GM19025 (cell line): Measurements from ENCODE around the gene MIEF1.
A peak's percentile ranks its signal among the peaks of the same experiment; 100 is the strongest.

ENCODE experiments used
- ATAC-seq: cut with Tn5 transposase; IDR thresholded peaks from one replicate; pipeline ENCODE4 v1.9.1; 2021; ENCODE audit warnings: mild to moderate bottlenecking, low read depth, moderate library complexity; ENCODE audit not compliant: unreplicated experiment

The MIEF1 gene

DNA sequence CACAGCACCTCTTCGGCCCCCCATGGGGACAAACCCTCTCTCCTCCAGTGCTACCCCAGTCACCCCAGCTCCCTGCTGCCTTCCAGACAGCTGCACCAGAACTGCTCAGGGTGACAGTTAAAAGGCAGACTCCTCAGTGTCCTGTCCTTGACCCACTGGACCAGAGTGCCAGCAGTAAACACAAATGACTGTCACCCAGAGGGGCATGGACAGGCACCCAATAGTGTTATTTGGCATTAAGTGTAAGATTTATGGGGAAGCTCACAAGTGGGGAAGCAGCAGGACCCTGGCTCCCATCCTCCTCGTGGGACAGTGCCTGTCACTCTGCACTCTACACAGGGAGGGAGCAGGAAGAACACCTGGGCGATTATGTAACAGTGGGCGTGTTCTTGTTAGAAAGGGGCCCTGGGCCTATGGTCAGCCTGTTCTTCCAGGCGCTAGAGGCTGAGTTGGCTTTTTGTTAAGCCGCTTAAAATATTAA, 25.4 kb downstream of the MIEF1 start:
- ATAC-seq, result no peak

DNA sequence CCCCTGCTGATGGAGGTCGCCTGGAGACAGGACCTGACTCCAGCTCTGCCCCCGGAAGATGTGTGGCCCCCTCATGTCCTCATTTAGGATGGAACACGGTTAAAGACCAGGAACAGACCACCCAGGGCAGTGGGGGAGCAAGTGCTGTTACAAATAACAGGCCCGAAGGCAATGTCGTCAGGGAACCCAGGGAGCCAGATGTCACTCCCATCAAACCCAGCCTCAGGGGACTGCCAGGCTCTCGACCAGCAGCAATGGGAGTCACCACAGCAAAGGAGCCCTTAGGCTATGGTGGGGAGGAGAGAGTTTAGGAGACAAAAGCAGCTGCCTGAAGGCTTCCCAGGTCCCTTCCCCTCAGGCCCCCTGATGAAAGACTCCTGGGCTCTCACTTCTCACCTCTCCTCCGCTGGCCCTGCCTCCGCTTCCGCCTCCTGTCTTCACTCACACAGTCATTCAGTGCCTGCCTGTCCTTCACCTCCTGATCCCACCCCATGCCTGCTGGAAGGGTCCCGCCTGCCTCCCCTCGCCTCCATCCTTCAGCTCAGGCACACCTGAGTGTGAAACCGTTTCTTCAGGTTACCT, 26.1 kb downstream of the MIEF1 start:
- ATAC-seq, result no peak

DNA sequence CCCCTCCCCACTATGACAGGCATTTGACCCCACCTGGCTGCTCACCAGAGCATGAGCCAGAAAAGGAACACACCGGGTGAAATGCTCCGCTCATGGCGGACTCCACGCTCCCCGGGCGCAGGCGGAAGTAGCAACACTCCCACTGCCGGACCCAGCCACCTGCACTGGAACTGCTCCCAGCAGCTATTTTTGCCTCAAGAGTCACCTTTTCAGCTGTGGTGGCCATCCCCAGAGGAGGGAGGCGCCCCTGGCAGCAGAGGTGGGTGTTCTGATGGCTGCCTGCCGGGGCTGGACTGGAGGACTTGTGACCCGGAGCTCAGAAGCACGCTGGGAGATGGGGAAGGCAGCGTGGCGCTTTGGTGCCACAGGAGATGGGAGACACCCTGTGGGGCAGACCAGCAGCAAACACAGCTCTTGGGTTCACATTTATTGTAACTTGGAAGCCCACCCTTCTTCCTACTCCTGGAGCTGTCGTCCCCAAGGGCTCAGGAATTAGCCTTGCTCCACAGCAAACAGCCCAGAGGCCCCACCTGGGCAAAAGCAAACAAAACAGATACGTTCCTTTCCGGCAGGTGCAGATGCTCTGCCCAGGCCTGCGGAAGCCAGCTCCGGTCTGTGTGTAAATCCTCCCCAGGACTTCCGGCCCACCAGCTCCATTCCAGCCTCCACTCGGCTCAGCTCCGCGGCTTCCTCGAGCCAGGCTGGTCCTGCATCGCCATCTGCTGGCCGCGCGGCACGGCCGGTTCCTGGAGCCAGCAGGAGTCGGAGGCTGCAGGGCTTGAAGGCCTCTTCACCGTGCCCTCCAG, 26.8 kb downstream of the MIEF1 start:
- ATAC-seq, result peak; percentile 26

DNA sequence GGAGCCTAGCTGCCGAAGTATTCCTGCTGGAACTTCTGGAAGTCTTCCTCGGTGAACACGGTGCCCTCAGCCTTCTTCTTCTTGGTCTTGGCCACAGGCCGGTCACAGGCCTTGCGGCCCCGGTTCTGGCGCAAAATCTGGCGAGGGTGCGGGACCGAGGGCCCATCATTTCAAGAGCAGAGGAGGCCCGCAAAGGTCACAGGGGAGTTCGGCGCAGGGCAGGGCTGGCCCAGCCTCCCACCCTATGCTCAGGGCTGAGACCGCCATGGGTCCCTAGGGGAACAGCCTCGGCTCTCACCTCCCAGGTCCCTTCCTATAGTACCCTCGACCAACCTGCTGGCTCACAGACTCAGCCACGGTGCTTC, 27.4 kb downstream of the MIEF1 start:
- ATAC-seq, result no peak

DNA sequence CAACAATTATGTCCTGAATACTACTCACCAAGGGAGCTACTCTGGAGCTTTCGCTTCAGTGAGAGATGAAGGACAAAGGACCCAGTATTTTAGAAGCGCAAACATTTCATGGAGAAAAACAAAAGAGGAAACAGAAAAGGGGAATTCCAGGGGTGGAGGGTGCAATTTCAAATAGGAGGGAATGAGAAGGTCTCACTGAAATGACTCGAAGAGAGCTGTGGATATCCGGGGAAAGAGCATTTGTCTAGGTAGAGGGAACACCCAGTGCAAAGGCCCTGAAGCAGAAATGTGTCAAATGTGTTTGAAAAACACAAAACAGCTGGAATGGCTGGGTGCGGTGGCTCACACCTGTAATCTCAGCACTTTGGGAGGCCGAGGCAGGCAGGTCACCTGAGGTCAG, 28.0 kb downstream of the MIEF1 start:
- ATAC-seq, result no peak

DNA sequence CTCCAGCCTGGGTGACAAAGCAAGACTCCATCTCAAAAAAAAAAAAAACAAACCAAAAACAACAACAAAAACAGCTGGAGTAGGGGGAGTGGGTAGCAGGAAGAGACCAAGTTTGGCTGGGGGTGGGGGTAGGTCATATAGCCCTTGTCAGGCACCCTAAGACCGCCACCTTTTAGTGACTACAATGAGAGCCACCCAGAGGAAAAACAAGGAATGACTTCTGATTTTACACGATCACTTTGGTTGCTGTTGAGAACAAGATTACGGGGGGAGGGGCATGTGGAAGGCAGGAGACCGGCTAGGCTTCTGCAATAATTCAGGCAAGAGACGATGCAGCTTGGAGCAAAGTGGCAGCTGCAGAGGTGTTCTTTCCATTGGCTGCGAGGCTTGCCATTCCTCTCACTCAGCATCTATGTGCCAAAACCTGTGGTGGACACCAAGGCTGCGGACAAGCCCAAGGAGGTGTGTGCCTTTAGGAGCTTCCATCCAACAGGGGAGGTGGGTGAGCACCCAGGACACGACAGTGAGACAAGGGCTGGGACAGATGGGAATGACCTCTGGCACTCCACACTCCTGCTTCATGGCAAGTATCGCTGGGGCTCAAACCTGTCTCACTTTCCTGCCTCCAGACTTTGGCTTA, 28.7 kb downstream of the MIEF1 start:
- ATAC-seq, result no peak

DNA sequence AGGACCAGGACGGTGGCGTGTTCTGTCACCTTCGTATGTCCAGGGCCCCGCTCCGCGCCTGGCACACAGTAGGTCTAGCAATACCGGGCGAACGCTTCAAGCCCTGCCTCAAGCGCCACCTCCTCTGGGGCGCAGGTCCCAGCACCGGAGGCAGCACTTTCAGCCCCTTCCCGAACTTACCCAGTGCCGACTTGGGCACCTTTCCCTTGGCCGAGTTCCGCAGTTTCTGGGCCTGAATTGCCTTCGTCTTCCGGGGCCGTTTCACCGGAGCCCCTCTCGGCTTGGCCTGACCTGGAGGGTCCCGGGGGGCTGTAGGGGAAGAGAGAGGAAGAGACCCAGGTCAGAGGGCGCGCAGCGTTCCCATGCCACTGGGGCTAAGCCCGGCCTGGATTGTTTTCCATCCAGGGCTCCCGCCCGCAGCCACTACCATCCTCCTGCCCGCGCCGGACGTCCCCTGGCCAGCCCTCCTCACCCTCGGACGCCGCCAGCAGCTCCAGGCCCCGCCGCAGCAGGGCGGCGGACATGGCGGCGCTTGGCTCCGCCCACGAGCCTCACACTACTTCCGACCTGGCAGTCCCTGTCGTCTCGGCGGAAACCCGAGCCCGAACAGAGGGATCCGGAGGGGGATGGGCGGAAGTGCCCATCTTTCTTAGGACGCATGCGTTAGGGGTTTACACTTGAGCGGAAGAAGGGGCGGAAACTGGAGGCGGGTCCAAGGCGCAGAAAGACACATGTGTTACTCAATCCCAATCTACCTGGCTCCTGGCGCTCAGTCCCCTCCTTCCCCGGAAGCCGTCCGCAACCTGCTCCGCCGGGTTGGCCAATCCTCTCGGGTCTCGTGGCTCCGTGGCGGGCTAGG, 30.4 kb downstream of the MIEF1 start, which contains the start of gene RPS19BP1:
TSS of gene RPS19BP1 (minus strand) at position 534 of the 859 bp plus-strand sequence. CDS start at position 524, 10 bp downstream.
- peak; percentile 70 for ATAC-seq

DNA sequence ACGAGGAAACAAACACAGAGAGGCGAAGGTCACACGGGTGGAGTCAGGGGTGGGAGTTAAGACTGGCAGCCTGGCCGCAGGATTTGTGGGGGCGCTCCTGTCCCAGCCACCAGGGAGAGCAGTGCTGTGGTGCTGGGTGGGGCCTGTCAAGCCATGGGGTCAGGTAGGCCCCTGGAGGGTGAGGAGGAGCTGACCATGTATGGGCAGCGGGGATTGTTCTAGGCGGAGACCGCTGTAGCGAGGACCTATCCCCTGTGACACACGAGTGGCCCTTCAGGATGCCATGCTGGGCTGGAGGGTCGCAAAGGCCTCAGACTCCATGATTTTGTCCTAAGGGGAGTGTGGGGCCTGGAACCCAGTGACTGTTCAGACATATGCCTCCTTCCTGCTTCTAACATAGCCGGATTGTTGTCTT, 32.0 kb downstream of the MIEF1 start:
- ATAC-seq, result no peak

DNA sequence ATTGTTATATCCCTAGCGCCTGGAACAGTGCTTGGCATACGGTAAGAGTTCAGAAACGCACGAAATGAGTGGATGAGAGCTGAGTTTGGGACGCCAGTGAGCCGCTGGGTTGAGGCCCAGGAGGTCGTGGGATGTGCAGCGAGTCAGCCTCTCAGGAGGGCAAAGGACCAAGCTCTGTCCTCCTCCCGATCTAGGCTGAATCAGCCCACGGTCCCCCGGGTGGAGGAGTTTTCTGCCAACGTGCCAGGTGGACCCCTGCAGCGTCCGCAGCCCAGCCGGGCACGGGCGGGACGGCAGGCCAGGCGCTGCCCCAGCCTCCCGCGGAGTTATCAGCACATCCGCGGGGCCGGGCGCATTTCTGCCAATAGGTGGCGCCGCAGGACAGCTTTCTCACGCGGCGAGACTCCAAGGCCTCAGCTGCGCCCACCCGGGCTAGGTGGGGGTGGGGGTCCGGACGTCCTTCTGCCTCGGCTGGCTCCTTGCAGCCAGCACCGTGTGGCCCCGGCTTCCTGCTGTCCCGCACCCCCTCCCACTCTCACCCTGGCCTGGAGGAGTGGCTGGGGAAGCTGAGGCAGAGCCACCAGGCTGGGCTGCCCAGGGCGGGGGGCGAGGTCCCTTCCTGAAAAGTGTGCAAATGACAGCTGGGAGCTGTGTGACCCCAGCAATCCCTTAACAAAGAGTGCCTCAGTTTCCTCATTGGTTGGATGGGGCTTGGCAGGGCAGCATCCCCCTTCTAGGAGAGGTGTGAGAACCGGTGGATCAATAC, 32.7 kb downstream of the MIEF1 start:
- ATAC-seq, result no peak

DNA sequence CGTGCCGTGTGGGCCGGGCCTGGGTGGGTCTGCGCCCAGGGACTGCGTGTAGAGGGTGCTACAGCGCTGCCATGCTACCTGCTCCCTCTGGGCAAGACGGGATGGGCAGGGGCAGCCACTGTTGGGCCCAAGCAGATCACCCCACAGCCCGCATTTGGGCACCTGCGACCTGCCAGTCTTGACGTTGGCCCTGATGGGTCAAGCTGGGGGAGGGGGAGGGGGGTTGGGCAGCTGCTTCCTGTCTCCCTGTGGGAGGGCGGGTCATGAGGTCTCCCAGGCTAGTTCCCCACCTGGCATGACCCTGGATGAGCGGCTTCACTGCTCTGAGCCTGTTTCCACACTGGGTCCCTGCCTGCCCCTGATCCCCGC, 33.3 kb downstream of the MIEF1 start:
- no peak for ATAC-seq

DNA sequence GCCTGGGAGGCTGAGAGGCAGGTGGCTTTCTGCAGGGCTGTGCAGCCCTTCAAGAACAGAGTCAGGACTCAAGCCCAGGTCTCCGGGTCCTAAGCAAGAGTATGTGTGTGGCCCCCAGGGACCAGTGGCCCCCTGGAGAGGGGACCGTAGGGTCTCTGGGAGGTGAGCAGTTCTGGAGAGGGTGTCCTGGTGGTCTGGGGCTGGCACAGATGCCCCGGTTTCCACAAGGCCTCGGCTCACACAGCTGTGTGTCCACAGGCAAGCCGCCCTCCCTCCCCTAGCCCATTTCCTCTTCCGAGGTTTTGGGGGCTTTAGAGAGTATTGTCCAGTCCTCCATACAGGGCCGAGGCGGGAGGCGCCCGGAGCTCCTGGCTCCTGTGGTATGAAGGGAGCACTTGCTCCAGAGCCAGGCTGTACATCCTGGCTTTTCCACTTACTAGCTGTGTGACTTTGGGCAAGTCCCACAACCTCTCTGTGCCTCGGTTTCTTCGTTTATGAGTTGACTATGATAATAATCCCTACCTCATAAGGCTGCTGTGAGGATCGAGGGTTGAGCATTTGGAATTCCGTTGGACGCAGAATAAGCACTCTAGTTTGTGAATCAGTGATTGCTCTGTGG, 33.9 kb downstream of the MIEF1 start:
- ATAC-seq, result no peak

DNA sequence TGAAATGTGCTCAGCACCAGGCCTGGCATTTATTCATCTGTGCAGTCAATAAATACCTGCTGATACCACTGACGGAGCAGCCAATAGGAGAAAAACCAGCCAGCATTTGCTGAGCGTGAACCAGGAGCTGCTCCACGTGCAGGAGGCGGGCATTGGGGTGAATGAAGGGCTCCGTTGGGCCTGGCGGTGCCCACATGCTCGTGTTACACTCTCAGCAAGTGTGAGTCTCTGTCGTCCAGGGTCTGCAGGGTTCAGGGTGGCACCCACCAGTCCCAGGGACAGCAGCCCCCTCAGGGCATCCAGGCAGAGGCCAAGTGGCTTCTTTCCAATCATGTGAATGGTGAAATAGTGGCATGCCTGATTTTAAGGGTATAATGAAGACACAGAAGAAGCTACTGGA, 34.6 kb downstream of the MIEF1 start:
- ATAC-seq, result no peak

DNA sequence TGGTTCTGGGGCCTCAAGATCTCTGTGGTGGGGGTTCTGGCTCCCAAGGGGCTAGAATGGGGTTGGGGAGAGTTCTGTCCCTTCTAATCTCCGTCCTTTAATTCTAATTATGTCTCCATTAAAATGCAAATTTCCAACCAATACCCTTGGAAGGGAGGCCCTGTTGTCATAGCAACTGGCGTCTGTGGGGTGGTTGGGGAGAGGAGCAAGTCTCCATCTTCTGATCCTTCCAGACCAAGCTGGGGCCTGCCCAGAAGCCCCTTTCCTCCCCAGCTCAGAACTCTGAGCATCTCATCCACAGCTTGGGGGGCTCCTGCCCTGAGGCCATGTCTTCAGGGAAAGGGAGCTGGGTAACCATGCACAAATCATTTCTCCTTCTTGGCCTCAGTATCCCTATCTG, 35.9 kb downstream of the MIEF1 start:
- ATAC-seq, result no peak

DNA sequence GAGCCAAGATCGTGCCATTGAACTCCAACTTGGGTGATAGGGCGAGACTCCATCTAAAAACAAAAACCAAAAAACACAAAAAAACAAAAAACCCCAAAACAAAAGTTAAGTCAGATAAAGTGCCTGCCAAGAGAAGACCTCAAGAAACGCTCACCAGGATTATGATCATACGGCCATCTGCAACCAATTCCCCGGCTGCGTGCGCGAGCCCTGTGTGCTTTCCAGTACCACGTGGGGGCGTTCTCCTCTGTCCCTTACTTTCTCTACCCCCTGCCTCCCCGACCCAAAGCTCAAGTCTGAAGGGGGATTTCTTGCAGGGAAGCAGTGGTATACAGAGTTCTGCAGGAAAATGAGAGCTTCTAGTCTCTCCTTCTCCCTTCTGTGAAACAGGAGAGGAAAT, 41.0 kb downstream of the MIEF1 start:
- ATAC-seq, result no peak

DNA sequence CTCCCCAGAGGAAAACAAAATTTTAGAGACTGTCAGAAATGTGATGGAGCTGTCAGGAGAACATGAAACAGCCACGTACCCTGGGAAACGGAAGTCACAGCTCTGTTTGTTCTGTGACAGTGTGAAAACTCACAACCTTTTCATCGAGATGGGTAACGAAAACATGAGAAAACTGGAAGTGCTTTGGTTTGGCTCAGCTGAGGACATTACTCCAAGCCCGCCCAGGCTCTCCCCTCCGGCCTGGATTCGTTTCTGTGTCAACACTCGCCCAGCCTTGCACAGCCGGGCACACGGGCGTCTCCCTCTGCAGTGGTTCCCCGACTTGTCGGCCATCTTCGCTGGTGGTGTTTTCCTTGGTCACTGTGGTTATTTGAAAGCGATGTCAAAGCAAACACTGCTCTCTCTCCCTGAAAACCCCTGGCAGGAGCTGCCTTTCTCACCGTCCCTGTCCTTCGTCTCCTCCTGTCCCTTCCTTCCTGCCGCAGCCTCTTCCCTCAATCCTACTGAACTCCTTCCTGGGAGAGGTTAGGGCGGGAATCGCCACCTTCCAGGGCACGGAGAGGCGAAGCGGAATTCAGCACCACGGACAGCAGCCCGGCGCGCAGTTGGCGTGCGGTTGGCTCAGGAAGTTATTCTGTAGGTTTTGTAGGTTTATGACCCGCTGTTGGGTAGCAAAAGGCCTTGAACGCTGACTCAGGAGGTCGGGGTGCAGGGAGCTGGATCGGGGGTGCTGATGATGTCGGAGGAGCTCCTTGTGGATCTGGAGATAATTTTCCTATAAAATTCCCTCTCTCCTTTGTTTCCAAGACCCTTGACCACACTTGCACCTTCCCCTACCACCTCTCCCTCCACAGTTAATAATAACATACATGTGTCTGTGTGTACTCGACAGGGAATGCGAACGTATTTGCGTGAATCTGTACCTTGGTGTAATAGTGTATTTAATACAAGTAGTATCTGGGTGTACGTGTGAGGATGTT, 43.6 kb downstream of the MIEF1 start:
- no peak for ATAC-seq

DNA sequence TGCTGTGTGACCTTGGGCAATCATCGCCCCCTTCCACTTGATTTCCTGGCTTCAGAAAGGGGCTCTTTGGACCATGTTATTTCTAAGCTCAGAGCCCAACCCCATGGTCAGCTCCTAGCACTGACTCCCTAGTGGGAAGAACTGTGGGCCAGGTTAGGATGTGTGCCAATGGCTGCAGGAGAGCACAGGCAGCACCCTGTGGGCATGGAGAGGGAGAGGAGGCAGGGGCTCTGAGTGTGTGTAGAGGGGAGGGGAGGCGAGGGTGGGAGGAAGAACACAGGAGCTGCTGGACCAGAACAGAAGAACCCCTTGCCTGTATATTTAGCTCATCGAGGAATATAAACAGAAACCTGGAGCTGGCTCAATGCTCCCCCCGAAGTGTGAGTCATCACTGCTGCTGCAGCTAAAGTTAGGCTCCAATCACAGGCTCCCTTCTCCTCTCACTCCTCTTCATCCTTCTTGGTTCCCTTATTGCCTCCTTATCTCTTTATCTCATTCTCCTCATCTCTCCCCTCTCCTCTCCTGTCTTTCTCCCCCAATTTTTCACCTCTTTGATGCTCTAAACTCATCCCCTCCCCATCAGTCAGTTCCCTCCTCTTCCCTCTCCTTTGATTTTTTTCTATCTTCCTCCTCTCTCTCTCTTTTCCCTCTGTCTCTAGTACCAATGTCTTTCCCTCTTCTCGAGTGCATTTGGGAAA, 44.9 kb downstream of the MIEF1 start:
- ATAC-seq, result no peak

DNA sequence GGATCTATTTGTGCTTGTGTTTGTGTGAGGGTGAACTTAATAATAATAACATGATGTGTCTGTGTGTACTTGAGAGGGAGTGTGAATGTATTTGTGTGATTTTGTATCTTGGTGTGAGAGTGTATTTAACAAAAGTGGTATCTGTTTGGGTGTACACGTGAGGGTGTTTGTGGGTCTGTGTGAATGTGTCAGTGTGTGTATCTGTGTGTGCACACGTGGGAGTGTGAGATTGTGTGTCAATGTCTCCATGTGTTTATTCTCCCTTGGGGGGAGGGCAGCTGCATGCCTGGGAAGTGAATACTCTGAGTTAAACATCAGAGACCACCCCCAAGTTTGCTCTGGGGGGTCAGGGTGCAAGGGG, 45.5 kb downstream of the MIEF1 start:
- no peak for ATAC-seq

DNA sequence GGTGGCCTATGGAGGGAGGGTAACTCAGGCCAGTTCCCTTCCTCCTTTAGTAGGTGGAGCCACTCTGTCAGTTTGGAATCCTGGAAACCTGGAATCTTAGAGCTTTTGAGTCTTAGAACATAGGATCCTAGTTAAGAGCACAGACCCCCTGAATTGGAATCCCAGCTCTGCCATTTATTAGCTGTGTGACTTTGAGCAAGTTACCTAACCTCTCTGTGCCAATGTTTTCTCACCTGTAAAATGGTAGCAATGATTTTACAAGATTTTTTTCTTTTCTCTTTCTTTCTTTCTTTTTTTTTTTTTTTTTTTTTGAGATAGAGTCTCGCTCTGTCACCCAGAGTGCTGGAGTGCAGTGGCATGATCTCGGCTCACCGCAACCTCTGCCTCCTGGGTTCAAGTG, 51.3 kb downstream of the MIEF1 start:
- ATAC-seq, result no peak
